GM19043 (cell line): ENCODE results near the gene WNT7A.

Source experiments
- ATAC-seq: cut with Tn5 transposase; IDR thresholded peaks from one replicate; pipeline ENCODE4 v1.9.1; 2021; ENCODE audit warnings: low read depth; ENCODE audit not compliant: unreplicated experiment

The WNT7A gene

GRCh38 chr3:13801361-13802204, 78.3 kb downstream of the WNT7A start:
- ATAC-seq: no peak

GRCh38 chr3:13800064-13800463, 79.8 kb downstream of the WNT7A start:
- ATAC-seq: no peak

DNA sequence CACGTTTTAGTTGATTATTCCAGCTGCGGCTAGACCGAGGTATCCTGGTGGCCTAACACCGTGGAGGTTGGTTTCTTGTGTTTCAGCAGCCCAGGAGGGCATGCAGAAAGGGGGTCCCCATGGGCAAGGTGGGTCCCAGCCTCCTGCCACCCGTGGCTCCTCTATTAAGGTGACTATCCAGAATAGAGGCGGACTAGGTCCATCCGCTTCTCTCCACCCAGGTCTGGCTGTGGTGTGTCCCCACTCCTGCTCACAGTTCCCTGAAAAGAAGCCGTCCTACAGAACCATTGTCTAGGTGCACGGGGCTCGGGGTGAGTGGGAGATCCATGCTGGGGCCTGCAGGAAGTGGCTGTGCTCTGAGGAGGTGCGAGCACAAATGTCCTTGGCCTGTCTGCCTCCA, 81.5 kb downstream of the WNT7A start:
- no peak for ATAC-seq

- ATAC-seq: no peak
Observed at GRCh38 chr3:13796701-13797460, 83.0 kb downstream of the WNT7A start.

DNA sequence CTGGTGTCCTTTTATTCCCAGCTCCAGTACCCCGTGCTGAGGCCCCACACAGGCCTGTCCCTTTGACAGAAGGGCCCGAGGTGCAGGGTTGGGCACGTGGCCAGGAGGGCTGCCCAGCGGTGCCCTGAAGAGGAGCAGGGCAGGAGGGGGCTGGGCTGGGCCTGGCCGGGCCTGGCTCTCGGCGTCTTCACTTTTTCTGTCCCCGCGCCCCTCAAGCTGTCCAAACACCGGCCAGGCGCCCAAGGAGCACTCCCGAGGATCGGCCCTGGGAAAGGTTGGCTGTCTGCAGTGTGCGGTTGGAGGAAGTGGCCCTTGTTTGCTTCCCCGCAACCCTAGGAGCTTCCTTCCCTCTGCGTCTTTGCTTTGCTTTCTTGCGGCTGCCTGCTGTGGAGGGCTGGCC, 84.1 kb downstream of the WNT7A start:
- ATAC-seq: no peak

DNA sequence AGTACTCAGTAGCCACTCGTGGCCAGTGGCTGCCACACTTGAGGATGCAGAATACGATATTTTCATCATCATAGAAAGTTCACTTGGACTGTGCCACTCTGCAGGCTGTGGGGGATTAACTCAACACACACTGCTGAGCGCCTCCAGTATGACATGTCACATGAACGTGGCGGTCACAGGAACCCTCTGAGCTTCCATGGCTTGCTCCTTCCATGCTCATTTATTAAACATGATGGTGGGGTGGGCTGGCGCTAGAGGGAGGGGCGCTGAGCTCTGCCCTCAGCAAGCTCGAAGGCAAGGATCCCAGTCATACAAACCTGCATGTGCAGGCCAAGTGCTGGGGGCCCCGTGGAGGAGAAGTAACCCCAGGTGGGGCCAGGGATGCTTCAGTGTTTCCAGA, 85.5 kb downstream of the WNT7A start:
- no peak for ATAC-seq

DNA sequence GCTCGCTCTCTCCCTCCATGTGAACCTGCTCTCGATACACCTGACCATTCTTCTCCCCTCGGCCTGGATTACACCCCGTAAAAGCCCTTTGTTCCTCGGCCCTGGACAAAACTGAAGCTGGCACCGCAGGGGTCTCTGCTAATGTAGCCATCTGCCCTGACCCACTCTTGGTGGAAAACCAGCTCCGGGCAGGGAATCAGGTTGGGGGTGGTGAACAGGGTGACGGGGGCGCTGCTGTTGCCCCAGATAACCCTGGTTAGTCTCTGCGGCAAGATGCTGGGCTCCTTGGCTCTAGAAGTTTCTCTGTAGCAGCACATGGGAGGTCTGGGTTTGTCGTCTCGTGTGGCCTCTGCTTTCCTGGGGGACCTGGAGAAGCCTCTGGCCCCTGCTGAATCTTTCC, 86.4 kb downstream of the WNT7A start:
- no peak for ATAC-seq

DNA sequence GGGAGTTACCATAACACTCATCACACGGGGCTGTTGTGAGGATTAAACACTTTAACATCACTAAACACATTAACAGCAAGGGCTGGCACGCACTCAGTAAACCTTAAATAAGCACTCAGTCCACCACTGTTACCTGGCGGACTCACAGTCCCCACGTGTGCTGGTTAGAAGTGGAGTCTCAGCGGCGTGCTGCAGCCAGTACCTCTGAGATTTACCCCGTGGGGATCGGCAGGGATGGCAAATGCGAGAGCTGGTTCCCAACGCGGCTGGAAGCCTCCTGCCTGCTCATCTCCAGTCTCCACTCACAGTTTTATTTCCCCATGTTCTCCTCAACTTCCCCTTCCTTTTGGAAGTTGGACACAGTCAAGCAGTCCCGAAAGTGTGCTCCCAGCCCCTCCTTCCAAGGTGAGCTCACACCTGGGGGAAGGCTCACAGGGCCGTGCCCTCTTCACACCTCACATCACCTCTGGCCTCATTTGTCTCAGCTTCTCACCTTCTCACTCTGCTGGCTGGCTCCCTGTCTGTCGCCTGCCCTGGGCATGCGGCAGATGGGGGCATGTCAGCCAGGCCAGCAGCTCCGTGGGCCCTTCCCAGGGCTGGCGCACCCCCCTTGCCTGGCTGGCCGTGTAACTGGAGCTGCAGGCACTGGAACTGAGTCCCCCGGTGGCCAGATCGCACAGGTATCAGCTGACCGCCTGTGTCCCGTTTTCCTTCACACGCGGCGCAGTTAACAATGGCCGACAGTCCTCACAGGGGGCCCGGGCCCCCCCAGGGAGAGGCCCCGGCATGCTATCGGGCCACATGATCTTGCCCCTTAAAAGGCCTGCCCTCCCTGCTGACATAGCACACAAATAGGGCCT, 87.1 kb downstream of the WNT7A start:
- ATAC-seq: no peak

DNA sequence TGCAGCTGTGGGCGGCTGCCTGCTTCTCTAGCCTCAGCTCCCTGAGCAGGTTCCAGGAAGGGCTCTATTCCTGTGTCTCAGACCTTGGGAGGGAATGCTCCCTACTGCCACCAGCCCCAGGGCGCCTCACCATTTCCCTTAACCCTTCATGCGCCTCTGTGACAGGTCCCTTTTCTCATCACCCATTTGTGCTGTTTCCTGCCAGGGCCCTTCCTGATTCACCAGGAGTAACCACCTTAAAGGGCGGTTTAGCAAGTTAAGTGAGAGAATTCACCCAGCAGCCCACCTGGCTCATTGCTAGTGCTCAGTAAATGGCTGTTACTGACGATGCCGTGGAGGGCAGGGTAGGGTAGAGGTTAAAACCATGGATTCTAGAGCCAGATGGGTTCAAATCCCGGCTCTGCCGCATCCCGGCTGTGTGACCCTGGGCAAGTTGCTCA, 87.8 kb downstream of the WNT7A start:
- ATAC-seq: no peak

- no peak for ATAC-seq
Observed at GRCh38 chr3:13791198-13792050, 88.4 kb downstream of the WNT7A start.

DNA sequence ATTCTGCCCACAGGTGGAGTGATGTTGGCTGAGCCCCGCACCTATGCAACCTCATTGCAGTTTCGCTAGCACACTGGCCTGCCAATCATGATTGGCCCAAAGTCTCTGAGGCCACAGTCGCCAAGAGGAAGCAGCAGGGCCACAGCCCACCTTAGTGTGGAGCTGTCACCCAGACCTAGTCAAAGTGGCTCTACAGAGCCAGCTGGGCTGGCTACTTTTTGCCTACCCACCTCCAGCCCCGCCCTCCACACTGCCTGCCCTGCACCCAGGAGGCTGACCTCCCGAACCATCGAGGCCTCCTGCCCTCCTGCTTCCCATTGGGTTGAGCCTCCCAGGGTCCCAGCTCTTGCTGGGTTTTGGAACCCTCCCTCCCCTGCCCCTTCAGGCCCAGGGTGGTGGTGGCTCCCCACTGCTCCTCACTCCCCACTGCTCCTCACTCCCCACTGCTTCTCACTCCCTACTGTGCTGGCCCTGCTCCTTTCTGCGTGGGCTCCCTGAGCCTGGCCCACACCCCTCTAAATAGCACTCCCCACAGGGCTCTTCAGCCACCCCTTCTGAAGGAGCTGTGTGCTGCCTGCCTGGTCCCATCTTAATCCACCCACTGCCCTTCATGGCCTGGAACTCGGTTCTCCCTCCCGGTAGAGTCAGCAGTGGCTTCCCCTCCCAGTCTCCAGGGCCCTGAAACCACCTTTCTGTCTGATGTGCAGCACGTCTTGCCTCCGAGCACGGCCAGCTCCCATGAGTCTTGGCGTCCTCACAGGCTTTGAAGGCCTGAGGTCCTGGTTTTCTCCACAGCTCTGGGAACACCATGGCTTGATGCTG, 89.3 kb downstream of the WNT7A start:
- ATAC-seq: no peak

GRCh38 chr3:13788522-13789424, 91.1 kb downstream of the WNT7A start:
- no peak for ATAC-seq

- ATAC-seq: no peak
Observed at GRCh38 chr3:13787533-13788132, 92.2 kb downstream of the WNT7A start.

GRCh38 chr3:13786811-13787210, 93.1 kb downstream of the WNT7A start:
- ATAC-seq: no peak

DNA sequence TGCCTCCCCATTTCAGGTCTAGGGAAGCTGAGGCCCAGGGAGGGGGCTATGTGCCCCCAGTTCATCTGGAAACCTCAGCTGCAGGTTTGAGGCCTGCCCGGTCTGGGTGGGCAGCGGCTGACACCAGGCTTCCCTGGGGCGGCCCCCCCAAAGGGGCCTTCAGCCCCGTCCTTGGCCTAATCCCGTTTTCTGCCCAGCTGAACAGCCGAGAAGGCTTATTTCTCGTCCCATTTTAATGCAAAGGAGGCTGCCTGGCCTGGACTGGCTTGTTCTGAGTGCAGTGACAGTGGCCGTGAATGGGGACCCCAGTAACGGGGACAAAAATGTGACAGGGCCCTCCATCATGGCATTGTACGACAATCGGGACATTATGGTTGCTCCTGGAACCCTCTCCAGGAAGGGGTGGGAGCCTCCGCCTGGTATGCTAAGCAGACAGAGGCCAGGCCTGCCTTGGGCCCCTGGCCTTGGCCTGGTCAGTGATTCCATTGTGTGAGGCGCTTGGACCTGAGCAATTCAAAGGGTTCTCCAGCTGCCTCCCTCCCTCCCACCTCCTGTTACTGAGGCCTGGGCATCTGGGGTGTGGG, 93.9 kb downstream of the WNT7A start:
- no peak for ATAC-seq

DNA sequence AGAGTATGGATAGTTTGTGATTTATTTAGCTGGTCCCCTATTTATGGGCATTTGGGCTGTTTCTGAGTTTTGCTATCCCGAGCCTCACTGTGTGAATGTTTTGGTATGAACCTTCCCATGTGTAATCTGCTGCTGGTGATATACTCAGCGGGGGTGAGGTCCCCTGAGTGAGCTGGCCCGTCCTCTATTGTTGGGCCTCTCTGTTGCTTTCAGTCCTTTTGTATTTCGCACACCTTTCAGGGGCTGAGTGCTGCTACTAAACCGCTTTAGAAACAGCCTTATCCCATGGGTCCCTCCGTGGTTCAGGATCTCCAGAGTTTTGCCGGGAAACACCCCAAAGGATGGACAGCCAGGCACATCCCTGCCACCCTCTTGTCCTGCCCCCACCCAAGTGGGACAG, 94.5 kb downstream of the WNT7A start:
- no peak for ATAC-seq

- no peak for ATAC-seq
Observed at GRCh38 chr3:13783476-13783875, 96.4 kb downstream of the WNT7A start.
